GM19351 (cell line): ENCODE measurements around the gene UQCRQ.

Experiments used
- ATAC-seq: cut with Tn5 transposase; IDR thresholded peaks from one replicate; pipeline ENCODE4 v1.9.1; 2021; ENCODE audit warnings: mild to moderate bottlenecking, moderate library complexity; ENCODE audit not compliant: unreplicated experiment

The UQCRQ gene

GRCh38 chr5:132866342-132867045 is at the start of gene UQCRQ, which contains the start of gene GDF9:
UQCRQ (plus strand) TSS chr5:132866642; CDS start chr5:132866882, 240 bp downstream.
GDF9 (minus strand) TSS chr5:132866469; CDS start chr5:132864533, 1,936 bp downstream.
- peak; percentile 99 for ATAC-seq

GRCh38 chr5:132817011-132817410 is 49.4 kb upstream of the UQCRQ start:
- ATAC-seq: no peak

- no peak for ATAC-seq
Measured at GRCh38 chr5:132819468-132819867, 47.0 kb upstream of the UQCRQ start.

GRCh38 chr5:132820162-132820754 is 46.2 kb upstream of the UQCRQ start:
- peak; percentile 88 for ATAC-seq

GRCh38 chr5:132821350-132821749 is 45.1 kb upstream of the UQCRQ start:
- ATAC-seq: no peak

GRCh38 chr5:132821791-132822190 is 44.7 kb upstream of the UQCRQ start:
- no peak for ATAC-seq

- ATAC-seq: no peak
Measured at GRCh38 chr5:132822650-132823480, 43.6 kb upstream of the UQCRQ start.

- no peak for ATAC-seq
Measured at GRCh38 chr5:132823481-132824050, 42.9 kb upstream of the UQCRQ start.

GRCh38 chr5:132824426-132824825 is 42.0 kb upstream of the UQCRQ start:
- no peak for ATAC-seq

GRCh38 chr5:132825033-132825833 is 41.2 kb upstream of the UQCRQ start:
- no peak for ATAC-seq

- no peak for ATAC-seq
Measured at GRCh38 chr5:132825834-132826391, 40.5 kb upstream of the UQCRQ start.

- ATAC-seq: no peak
Measured at GRCh38 chr5:132826424-132827082, 39.9 kb upstream of the UQCRQ start.

GRCh38 chr5:132827943-132828673 is 38.3 kb upstream of the UQCRQ start:
- ATAC-seq: no peak

GRCh38 chr5:132828846-132829494 is 37.5 kb upstream of the UQCRQ start:
- no peak for ATAC-seq

- peak; percentile 72 for ATAC-seq
Measured at GRCh38 chr5:132829742-132830435, 36.6 kb upstream of the UQCRQ start.

GRCh38 chr5:132830436-132831094 is 35.9 kb upstream of the UQCRQ start, which contains the start of gene SHROOM1:
SHROOM1 (minus strand) TSS chr5:132830647; CDS start chr5:132826140, 4,507 bp downstream.
- peak; percentile 78 for ATAC-seq
